H1 (cell line): ENCODE measurements around the gene SLC7A8. TPM values are rescaled to one million over a fixed set of nuclear protein-coding genes. Genes with fewer than 3 reads are reported as not detected.

Source experiments
- CTCF ChIA-PET: fragments of 300-600 bp; sonication (Branson Sonifier 250); formaldehyde crosslinking; loops from one replicate; lab custom pipeline; 2021; ENCODE audit not compliant: partially characterized antibody; lab: Charles Lee
- POLR2A ChIA-PET: fragments of 300-600 bp; sonication (Branson Sonifier 250); formaldehyde crosslinking; loops from one replicate; lab custom pipeline; 2021; ENCODE audit warnings: inconsistent platforms; ENCODE audit not compliant: partially characterized antibody; lab: Charles Lee
- DNase-seq, 2 experiments: peaks; one replicate each; pipeline versions ENCODE4 v3.0.0 to v3.0.0-alpha.2; 2010 to 2022; ENCODE audit warnings: low spot score in 2 of 2, low read depth in 1 of 2, mixed read lengths in 1 of 2
- FAIRE-seq: peaks from 2 replicates; lab custom pipeline; 2011; peaks lifted over from hg19 to GRCh38; lab: Jason Lieb, UNC
- H2AFZ ChIP-seq: 2 replicates; pipeline ENCODE4 v1.8.1; 2012; ENCODE audit warnings: low read length, inconsistent platforms
- H2AK5ac ChIP-seq: 2 replicates; pipeline ENCODE4 v1.6.1; 2013; ENCODE audit warnings: low read depth, low read length
- H2BK120ac ChIP-seq: replicated peaks from 2 replicates; pipeline ENCODE3; 2013; ENCODE audit warnings: low read depth, low read length, inconsistent platforms
- H2BK12ac ChIP-seq: 2 replicates; pipeline ENCODE4 v1.6.1; 2013; ENCODE audit warnings: low read depth, low read length
- H2BK15ac ChIP-seq: 2 replicates; pipeline ENCODE4 v1.6.1; 2013; ENCODE audit warnings: low read length
- H2BK20ac ChIP-seq: 2 replicates; pipeline ENCODE4 v1.6.1; 2013; ENCODE audit warnings: low read length
- H2BK5ac ChIP-seq: 2 replicates; pipeline ENCODE4 v1.6.1; 2013; ENCODE audit warnings: low read depth, low read length
- H3K14ac ChIP-seq: 2 replicates; pipeline ENCODE4 v1.6.1; 2013; ENCODE audit warnings: inconsistent platforms; ENCODE audit not compliant: insufficient read length
- H3K18ac ChIP-seq: 2 replicates; pipeline ENCODE4 v1.6.1; 2013; ENCODE audit warnings: low read length; ENCODE audit errors: extremely low read depth
- H3K23ac ChIP-seq: 2 replicates; pipeline ENCODE4 v1.6.1; 2013; ENCODE audit warnings: inconsistent platforms; ENCODE audit not compliant: insufficient read length
- H3K23me2 ChIP-seq: 2 replicates; pipeline ENCODE4 v1.6.1; 2013; ENCODE audit warnings: low read depth, low read length
- H3K27ac ChIP-seq: 2 replicates; pipeline ENCODE4 v1.6.1; 2011; ENCODE audit warnings: low read depth, low read length, inconsistent platforms
- H3K27me3 ChIP-seq, 4 experiments: replicated peaks in 1 of 4; 1 replicate in 1 of 4; 2 replicates in 3 of 4; pipeline versions ENCODE4 v1.6.1 to v1.8.1; 2011 to 2013; ENCODE audit warnings: low read length in 3 of 4, mild to moderate bottlenecking in 3 of 4, inconsistent platforms in 2 of 4, mixed read lengths in 2 of 4, moderate library complexity in 1 of 4; ENCODE audit not compliant: control insufficient read depth in 3 of 4, insufficient read depth in 3 of 4; ENCODE audit errors: extremely low read depth in 1 of 4
- H3K36me3 ChIP-seq, 4 experiments: 2 replicates each; pipeline versions ENCODE4 v1.6.1 to v1.8.1; 2011 to 2013; ENCODE audit warnings: mild to moderate bottlenecking in 4 of 4, low read length in 3 of 4, moderate library complexity in 2 of 4, control low read depth in 1 of 4, inconsistent platforms in 1 of 4; ENCODE audit not compliant: insufficient read depth in 4 of 4, control insufficient read depth in 2 of 4
- H3K4ac ChIP-seq: replicated peaks from 2 replicates; pipeline ENCODE3; 2013; ENCODE audit warnings: low read length, low read depth, mixed read lengths, inconsistent platforms; ENCODE audit not compliant: insufficient read length
- H3K4me1 ChIP-seq, 4 experiments: replicated peaks in 1 of 4; 1 replicate in 1 of 4; 2 replicates in 3 of 4; pipeline versions ENCODE4 v1.6.1 to v1.8.1; 2011 to 2013; ENCODE audit warnings: low read length in 3 of 4, inconsistent platforms in 2 of 4, mixed read lengths in 1 of 4; ENCODE audit not compliant: insufficient read depth in 4 of 4, control insufficient read depth in 3 of 4
- H3K4me2 ChIP-seq, 2 experiments: 2 replicates each; pipeline versions ENCODE4 v1.6.1 to v1.8.1; 2011 to 2013; ENCODE audit warnings: low read depth in 2 of 2, low read length in 2 of 2, control low read depth in 1 of 2, inconsistent platforms in 1 of 2, mild to moderate bottlenecking in 1 of 2; ENCODE audit not compliant: insufficient read depth in 1 of 2
- H3K4me3 ChIP-seq, 4 experiments: fragments of 200-600, 300-600 bp in 1 of 4; sonication (generic), shearing (Covaris generic), sonication (Bioruptor Twin) in 1 of 4; 2 replicates each; pipeline versions ENCODE4 v1.5.1 to v1.8.1; 2011 to 2016; ENCODE audit warnings: low read length in 4 of 4, low read depth in 3 of 4, control low read depth in 2 of 4, inconsistent platforms in 2 of 4, mild to moderate bottlenecking in 2 of 4, mixed read lengths in 1 of 4, moderate library complexity in 1 of 4; ENCODE audit not compliant: insufficient read depth in 2 of 4; ENCODE audit errors: extremely low read depth in 1 of 4
- H3K56ac ChIP-seq: replicated peaks from 2 replicates; pipeline ENCODE3; 2013; ENCODE audit warnings: low read depth, mild to moderate bottlenecking, mixed read lengths, low read length, inconsistent platforms; ENCODE audit not compliant: insufficient read length
- H3K79me1 ChIP-seq: 2 replicates; pipeline ENCODE4 v1.6.1; 2013; ENCODE audit warnings: low read depth, low read length, control low read depth
- H3K79me2 ChIP-seq, 2 experiments: 2 replicates each; pipeline versions ENCODE4 v1.6.1 to v1.8.1; 2012 to 2013; ENCODE audit warnings: low read length in 2 of 2, mild to moderate bottlenecking in 2 of 2, inconsistent platforms in 1 of 2; ENCODE audit not compliant: insufficient read depth in 2 of 2, control insufficient read depth in 1 of 2
- H3K9ac ChIP-seq, 4 experiments: replicated peaks in 1 of 4; 1 replicate in 1 of 4; 2 replicates in 3 of 4; pipeline versions ENCODE4 v1.6.1 to v1.8.1; 2011 to 2013; ENCODE audit warnings: low read depth in 3 of 4, low read length in 3 of 4, control low read depth in 2 of 4, mild to moderate bottlenecking in 2 of 4, moderate library complexity in 2 of 4, inconsistent platforms in 1 of 4; ENCODE audit errors: extremely low read depth in 1 of 4
- H3K9me3 ChIP-seq, 2 experiments: 2 replicates each; pipeline versions ENCODE4 v1.6.1 to v1.8.1; 2012 to 2013; ENCODE audit warnings: mild to moderate bottlenecking in 2 of 2, moderate library complexity in 2 of 2, control low read depth in 1 of 2, inconsistent platforms in 1 of 2, low read depth in 1 of 2, low read length in 1 of 2, mixed read lengths in 1 of 2; ENCODE audit not compliant: insufficient read depth in 2 of 2
- H4K20me1 ChIP-seq, 2 experiments: replicated peaks in 1 of 2; 2 replicates each; pipeline versions ENCODE3 to v1.8.1; 2011 to 2013; ENCODE audit warnings: inconsistent platforms in 2 of 2, low read length in 2 of 2, mild to moderate bottlenecking in 1 of 2; ENCODE audit not compliant: insufficient read depth in 2 of 2, control insufficient read depth in 1 of 2
- H4K5ac ChIP-seq: 2 replicates; pipeline ENCODE4 v1.6.1; 2013; ENCODE audit warnings: low read length, low read depth, mixed read lengths, inconsistent platforms; ENCODE audit not compliant: insufficient read length
- H4K8ac ChIP-seq: 2 replicates; pipeline ENCODE4 v1.8.0; 2013; ENCODE audit warnings: mild to moderate bottlenecking, moderate library complexity, low read length, inconsistent platforms; ENCODE audit not compliant: insufficient read depth; ENCODE audit errors: extremely low read depth
- H4K91ac ChIP-seq: replicated peaks from 2 replicates; pipeline ENCODE3; 2013; ENCODE audit warnings: low read length, mixed read lengths, inconsistent platforms; ENCODE audit not compliant: insufficient read length
- ASH2L ChIP-seq: fragments of 200-600, 300-600 bp; sonication (generic); IDR thresholded peaks from one replicate; pipeline ENCODE4 v1.7.1; 2017; ENCODE audit warnings: low read length
- ATF2 ChIP-seq: IDR thresholded peaks from 2 replicates; pipeline ENCODE4 v1.6.1; 2012; ENCODE audit warnings: low read length, inconsistent platforms
- BACH1 ChIP-seq: IDR thresholded peaks from 2 replicates; pipeline ENCODE4 v1.6.1; 2012; ENCODE audit warnings: low read length, improper control_type of control experiment
- CBX5 ChIP-seq: fragments of 300-800, 300-1000 bp; sonication (generic); IDR thresholded peaks from 2 replicates; pipeline ENCODE4 v1.7.1; 2016; ENCODE audit warnings: antibody characterized with exemption, low read length, low read depth
- EP300 ChIP-seq, 2 experiments: IDR thresholded peaks; 1 replicate in 1 of 2; 2 replicates in 1 of 2; pipeline ENCODE4 v1.6.1; 2011 to 2012; ENCODE audit warnings: low read depth in 2 of 2, low read length in 2 of 2, mild to moderate bottlenecking in 2 of 2, borderline replicate concordance in 1 of 2, inconsistent platforms in 1 of 2, moderate library complexity in 1 of 2
- HDAC6 ChIP-seq: IDR thresholded peaks from one replicate; pipeline ENCODE4 v1.7.1; 2012; ENCODE audit warnings: low read depth, mild to moderate bottlenecking, inconsistent platforms, low read length, moderate library complexity
- KDM1A ChIP-seq: fragments of 200-600, 300-600 bp; sonication (generic); IDR thresholded peaks from 2 replicates; pipeline ENCODE4 v1.7.1; 2016; ENCODE audit warnings: mild to moderate bottlenecking, low read length, borderline replicate concordance
- MAFK ChIP-seq: IDR thresholded peaks from 2 replicates; pipeline ENCODE4 v1.6.1; 2012; ENCODE audit warnings: low read depth, mild to moderate bottlenecking, improper control_type of control experiment, low read length
- RFX5 ChIP-seq: IDR thresholded peaks from 2 replicates; pipeline ENCODE4 v1.6.1; 2011; ENCODE audit warnings: low read depth, low read length, improper control_type of control experiment, borderline replicate concordance
- SIRT6 ChIP-seq: IDR thresholded peaks from one replicate; pipeline ENCODE4 v1.7.1; 2012; ENCODE audit warnings: low read length, inconsistent platforms
- SP2 ChIP-seq: IDR thresholded peaks from 2 replicates; pipeline ENCODE4 v1.6.1; 2012; ENCODE audit warnings: mild to moderate bottlenecking, low read length, inconsistent platforms
- YY1 ChIP-seq: IDR thresholded peaks from 2 replicates; pipeline ENCODE4 v1.6.1; 2011; ENCODE audit warnings: low read depth, mild to moderate bottlenecking, low read length
- WGBS, 2 experiments: shearing (Covaris generic) in 1 of 2; methylation state at CpG; one replicate each; pipeline versions ENCODE4 v1.1.6 to v1.1.7; 2013 to 2015; ENCODE audit warnings: low lambda C conversion rate in 2 of 2, mixed read lengths in 2 of 2, inconsistent platforms in 1 of 2, low coverage in 1 of 2, missing lambda C conversion rate in 1 of 2; ENCODE audit not compliant: insufficient replicate concordance in 2 of 2, insufficient coverage in 1 of 2, insufficient read length in 1 of 2; ENCODE audit errors: extremely low coverage in 1 of 2, missing lambda C conversion rate in 1 of 2; 5-methylcytosine and 5-hydroxymethylcytosine counted together
- polyA plus RNA-seq, 7 experiments: library from polyadenylated mRNA; depleted of rRNA in 3 of 7; stranded (reverse) in 5 of 7; unstranded in 2 of 7; fragments of >200 nt in 5 of 7; fragments of 200-250 nt in 2 of 7; gene quantifications; 1 replicate in 5 of 7; 2 replicates in 1 of 7; 4 replicates in 1 of 7; pipeline versions ENCODE4 v1.2.1 to v1.2.3, GENCODE V29; 2011 to 2013; ENCODE audit warnings: missing spikeins in 2 of 7, mixed read lengths in 2 of 7
- total RNA-seq: library from RNA; stranded (reverse); fragmentation: NEBNext Ultra II Directional; extraction: Animal tissue kit (Norgen Biotek cat#: 25700); gene quantifications from 2 replicates; pipeline ENCODE4 v1.2.1, GENCODE V29; 2021

SLC7A8 gene
- total and polyA plus RNA-seq, 2 of the 8 experiments (the other 6 are each of a cell fraction or from before 2014, with no cell fraction given): 182 to 204 TPM

DNA sequence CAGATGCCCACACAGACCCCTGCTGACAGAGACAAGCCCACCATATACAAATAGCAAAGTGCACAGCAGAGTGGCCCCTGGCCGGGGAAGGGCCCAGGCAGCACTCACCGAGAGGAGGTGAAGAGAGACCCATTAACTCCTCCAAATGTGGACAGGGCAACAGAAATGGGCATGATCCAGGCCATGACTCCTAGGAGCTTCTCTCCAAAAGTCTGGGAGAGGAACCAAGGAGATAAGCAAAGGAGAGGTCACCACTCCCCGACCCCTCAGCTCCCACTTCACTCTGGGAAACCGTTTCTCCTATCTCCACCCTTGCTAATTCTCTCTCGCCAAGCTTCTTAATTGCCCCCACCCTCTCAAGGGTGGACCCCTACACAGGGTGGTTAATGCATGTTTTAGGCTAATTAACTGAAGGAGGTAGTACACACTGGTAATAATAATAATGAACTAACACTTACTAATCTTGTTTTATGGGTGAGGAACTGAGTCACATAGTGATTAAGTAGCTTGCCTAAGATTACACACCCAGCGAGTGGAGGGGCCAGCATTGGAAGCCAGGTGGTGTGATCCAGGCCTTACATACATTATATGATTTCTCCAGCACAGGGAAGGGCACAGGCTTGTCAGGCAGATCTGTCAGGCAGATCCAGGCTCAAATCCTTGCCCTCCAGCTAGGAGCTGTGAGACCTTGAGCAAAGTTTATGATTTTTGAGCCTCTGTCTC lies 45.5 kb downstream of the SLC7A8 start:
- no peaks in the 10 kb centered on the region for H3K27me3 ChIP-seq
- ChIA-PET POLR2A (interaction anchor here (2.2 kb wide), 1 partner anchor 12 kb away, joined by 9 read pairs; no protein-coding TSS in a partner anchor), CTCF (interaction anchor here (0.8 to 1.4 kb wide), 5 partner anchors 15 to 133 kb away, joined by 3 to 5 read pairs (median 3); no protein-coding TSS in a partner anchor)
- no peaks in the 10 kb centered on the region for H3K79me1 ChIP-seq
- 85% methylated on average over 6 of the region's 6 CpGs; no CpG with 5 or more reads in 1 of the 2 experiments for WGBS, 2 experiments
- H4K20me1 ChIP-seq: peaks cover 2 to 5% of the 10 kb centered on the region in 2 experiments
- TF ChIP-seq ATF2: no peak
- TF ChIP-seq RFX5: no peak
- no peak for TF ChIP-seq SP2
- no peak for TF ChIP-seq EP300 (IDR thresholded peaks at IDR 0.05; ENCODE audit: borderline replicate concordance in 1 of 2, low read depth in 2 of 2, low read length in 2 of 2)
- TF ChIP-seq ASH2L: no peak
- TF ChIP-seq HDAC6: no peak
- TF ChIP-seq CBX5: no peak
- no peak for TF ChIP-seq KDM1A
- no peak for TF ChIP-seq MAFK
- no peak for TF ChIP-seq SIRT6
- no peak for TF ChIP-seq YY1
- no peak for TF ChIP-seq BACH1
- H3K27ac ChIP-seq: no peak overlapping the region
- H2BK15ac ChIP-seq: no peak overlapping the region
- FAIRE-seq (no peak), DNase-seq (no peak)
- H3K23me2 ChIP-seq: no peaks in the 10 kb centered on the region; the same call in 1 of the 2 replicates
- H3K4me2 ChIP-seq: no peak overlapping the region
- no peak overlapping the region for H3K23ac ChIP-seq
- H3K9ac ChIP-seq: no peak overlapping the region
- no peak overlapping the region for H2BK12ac ChIP-seq
- H3K79me2 ChIP-seq: no peaks in the 10 kb centered on the region
- no peak overlapping the region for H3K4ac ChIP-seq
- no peak overlapping the region for H4K91ac ChIP-seq
- no peak overlapping the region for H4K8ac ChIP-seq
- no peak overlapping the region for H2AFZ ChIP-seq
- peaks cover 10 to 46% (median 32%) of the 10 kb centered on the region in 4 experiments; a peak in 6 of 8 replicates for H3K36me3 ChIP-seq
- H3K9me3 ChIP-seq: no peaks in the 10 kb centered on the region
- H3K4me3 ChIP-seq: no peak overlapping the region
- H2BK20ac ChIP-seq: no peak overlapping the region
- H2AK5ac ChIP-seq: no peak overlapping the region
- H3K18ac ChIP-seq: no peak overlapping the region
- no peak overlapping the region for H4K5ac ChIP-seq
- H3K56ac ChIP-seq: no peak overlapping the region
- no peak overlapping the region for H2BK120ac ChIP-seq
- no peaks in the 10 kb centered on the region for H3K4me1 ChIP-seq
- no peak overlapping the region for H3K14ac ChIP-seq
- H2BK5ac ChIP-seq: no peak overlapping the region
